ENCODE results near the gene SCFD2. TPM values are rescaled to one million over a fixed set of nuclear protein-coding genes. Genes with fewer than 3 reads are reported as not detected.

The SCFD2 gene
- total and polyA plus RNA-seq, 2 donors (not counting 3 experiments of a cell fraction or from before 2014, with no cell fraction given), result 12.3 to 22.8 TPM

DNA sequence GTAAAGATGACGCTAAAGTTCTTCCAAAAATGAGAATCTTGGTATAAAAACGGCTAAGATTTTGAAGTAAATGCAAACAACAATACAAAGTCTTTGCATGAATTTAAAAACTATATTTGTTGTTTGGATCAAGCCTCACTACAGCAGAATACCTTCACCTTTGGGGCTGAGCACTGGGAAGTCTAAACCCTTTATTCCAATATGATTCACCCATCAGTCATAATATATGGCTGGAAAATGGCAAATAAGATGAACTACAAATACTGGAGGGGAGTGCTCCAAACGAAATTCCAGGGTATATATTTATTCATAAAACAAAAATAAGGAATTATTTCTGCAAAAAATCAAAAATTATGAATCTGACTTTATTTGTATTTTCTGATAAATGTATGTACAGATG lies 138.4 kb downstream of the SCFD2 start:
- H3K9me3 ChIP-seq (replicated peaks; ENCODE audit: control insufficient read depth, insufficient read depth, low read length), result no peaks in the 10 kb centered on the region
- no peak overlapping the region for H3K4me2 ChIP-seq (ENCODE audit: insufficient read depth, low read length)
- DNase-seq (ENCODE audit: low read depth, low spot score) (no peak), FAIRE-seq (no peak)
- dilution Hi-C loops (cut with MboI; ENCODE audit: extremely low pct_ligation_motif_present, low sequenced_read_pairs), result no loop called here
- no peaks in the 10 kb centered on the region for H3K36me3 ChIP-seq (ENCODE audit: control insufficient read depth in 2 of 2, extremely low read depth in 1 of 2, insufficient read depth in 2 of 2, low read length in 2 of 2)
- no peak overlapping the region for H3K27ac ChIP-seq (ENCODE audit: insufficient read depth, low read depth, low read length)
- no peak overlapping the region for H3K4me3 ChIP-seq (replicated peaks in 1 of 3; ENCODE audit: insufficient read depth in 1 of 3, low read depth in 1 of 3, low read length in 3 of 3)
- intact Hi-C loops (cut with micrococcal nuclease), result no loop called here
- no TSS peak for BruUV-seq (replicated peaks)
- H3K4me1 ChIP-seq (ENCODE audit: control insufficient read depth, extremely low read depth, insufficient read depth, low read length), result no peaks in the 10 kb centered on the region
- CTCF ChIA-PET, result no interaction called here
- H3K27me3 ChIP-seq (ENCODE audit: control insufficient read depth in 2 of 2, insufficient read depth in 2 of 2, low read length in 2 of 2), result no peaks in the 10 kb centered on the region
- H3K9ac ChIP-seq (replicated peaks; ENCODE audit: extremely low read depth, insufficient read depth, low read length), result no peak overlapping the region
- no peak overlapping the region for H2AFZ ChIP-seq (ENCODE audit: low read depth, low read length)
- TF ChIP-seq POLR2AphosphoS5 (IDR thresholded peaks at IDR 0.05; ENCODE audit: insufficient read depth, low read depth, low read length), result no peak
- TF ChIP-seq MYC (IDR thresholded peaks at IDR 0.05; ENCODE audit: low read depth, low read length), result no peak
- TF ChIP-seq, protein P1, sequence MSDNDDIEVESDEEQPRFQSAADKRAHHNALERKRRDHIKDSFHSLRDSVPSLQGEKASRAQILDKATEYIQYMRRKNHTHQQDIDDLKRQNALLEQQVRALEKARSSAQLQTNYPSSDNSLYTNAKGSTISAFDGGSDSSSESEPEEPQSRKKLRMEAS (IDR thresholded peaks at IDR 0.05; ENCODE audit: insufficient read depth, insufficient read length), result no peak
- no peak for TF ChIP-seq FOS (IDR thresholded peaks at IDR 0.05; ENCODE audit: borderline replicate concordance, insufficient read depth, low read length)
- no peak for TF ChIP-seq GATA2 (IDR thresholded peaks at IDR 0.05; ENCODE audit: insufficient read depth, insufficient read length, low read depth, low read length)
- TF ChIP-seq POLR2A (IDR thresholded peaks at IDR 0.05; ENCODE audit: low read depth, low read length), result no peak
- no peak for TF ChIP-seq EZH2 (IDR thresholded peaks at IDR 0.05; ENCODE audit: borderline replicate concordance, low read depth, low read length, severe bottlenecking)
- no peak for TF ChIP-seq JUN (IDR thresholded peaks at IDR 0.05; ENCODE audit: borderline replicate concordance, insufficient read depth, insufficient read length, low read depth)
- TF ChIP-seq, protein P2, sequence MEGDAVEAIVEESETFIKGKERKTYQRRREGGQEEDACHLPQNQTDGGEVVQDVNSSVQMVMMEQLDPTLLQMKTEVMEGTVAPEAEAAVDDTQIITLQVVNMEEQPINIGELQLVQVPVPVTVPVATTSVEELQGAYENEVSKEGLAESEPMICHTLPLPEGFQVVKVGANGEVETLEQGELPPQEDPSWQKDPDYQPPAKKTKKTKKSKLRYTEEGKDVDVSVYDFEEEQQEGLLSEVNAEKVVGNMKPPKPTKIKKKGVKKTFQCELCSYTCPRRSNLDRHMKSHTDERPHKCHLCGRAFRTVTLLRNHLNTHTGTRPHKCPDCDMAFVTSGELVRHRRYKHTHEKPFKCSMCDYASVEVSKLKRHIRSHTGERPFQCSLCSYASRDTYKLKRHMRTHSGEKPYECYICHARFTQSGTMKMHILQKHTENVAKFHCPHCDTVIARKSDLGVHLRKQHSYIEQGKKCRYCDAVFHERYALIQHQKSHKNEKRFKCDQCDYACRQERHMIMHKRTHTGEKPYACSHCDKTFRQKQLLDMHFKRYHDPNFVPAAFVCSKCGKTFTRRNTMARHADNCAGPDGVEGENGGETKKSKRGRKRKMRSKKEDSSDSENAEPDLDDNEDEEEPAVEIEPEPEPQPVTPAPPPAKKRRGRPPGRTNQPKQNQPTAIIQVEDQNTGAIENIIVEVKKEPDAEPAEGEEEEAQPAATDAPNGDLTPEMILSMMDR (IDR thresholded peaks at IDR 0.05; ENCODE audit: extremely low read depth in 1 of 2, insufficient read depth in 1 of 2, low read depth in 1 of 2, low read length in 2 of 2), result no peak
- POLR2A ChIA-PET, result no interaction called here
- no peaks in the 10 kb centered on the region for H4K20me1 ChIP-seq (replicated peaks; ENCODE audit: control insufficient read depth, extremely low read depth, insufficient read depth, low read length)
- no peaks in the 10 kb centered on the region for H3K79me2 ChIP-seq (ENCODE audit: control insufficient read depth, insufficient read depth, low read length)
- no peaks in the 10 kb centered on the region for H3K9me1 ChIP-seq (replicated peaks; ENCODE audit: control insufficient read depth, extremely low read depth, insufficient read depth, low read length)
